Esophagus squamous epithelium (tissue), 5 donors: Measurements from ENCODE around the gene EDEM2. TPM values are rescaled to one million over a fixed set of nuclear protein-coding genes. Genes with fewer than 3 reads are reported as not detected.

Source experiments
- DNase-seq: peaks from one replicate; lab custom pipeline; 2025; lab: John Stamatoyannopoulos, UW
- H3K27ac ChIP-seq, 4 donors: fragments of 200-600 bp; sonication (generic); one replicate each; pipeline ENCODE4 v1.5.1; 2016 to 2019; ENCODE audit warnings: mild to moderate bottlenecking in 1 of 4
- H3K27me3 ChIP-seq, 4 donors: fragments of 200-600 bp; sonication (generic); 1 replicate in 3 of 4; 2 replicates in 1 of 4; pipeline versions ENCODE4 v1.5.1 to v1.6.0; 2017 to 2021; ENCODE audit warnings: antibody characterized with exemption in 1 of 4
- H3K36me3 ChIP-seq, 3 donors: fragments of 200-600 bp; sonication (generic); one replicate each; pipeline ENCODE4 v1.5.1; 2016 to 2019
- H3K4me1 ChIP-seq, 3 donors: fragments of 200-600 bp; sonication (generic); one replicate each; pipeline ENCODE4 v1.5.1; 2017 to 2019
- H3K4me3 ChIP-seq, 4 donors: fragments of 200-600 bp; sonication (generic); 1 replicate in 3 of 4; 2 replicates in 1 of 4; pipeline ENCODE4 v1.5.1; 2016 to 2019; ENCODE audit warnings: mild to moderate bottlenecking in 2 of 4, moderate library complexity in 1 of 4
- H3K9me3 ChIP-seq, 3 donors: fragments of 200-600 bp; sonication (generic); one replicate each; pipeline ENCODE4 v1.5.1; 2016 to 2019
- POLR2A ChIP-seq, 4 donors: fragments of 450-650 bp; IDR thresholded peaks; one replicate each; pipeline ENCODE4 v1.6.1; 2017; ENCODE audit warnings: antibody characterized with exemption in 4 of 4, mild to moderate bottlenecking in 4 of 4, moderate library complexity in 3 of 4
- WGBS, 2 donors: methylation state at CpG; one replicate each; pipeline ENCODE4 v1.1.5; 2018; 5-methylcytosine and 5-hydroxymethylcytosine counted together
- intact Hi-C: fragments of 100-400 bp; cut with DNase I; formaldehyde crosslinking; loops from one replicate; pipeline ENCODE4 v1.15.0; 2022
- total RNA-seq, 4 donors: library from RNA; depleted of rRNA; stranded (reverse); fragments of >200 nt; gene quantifications; one replicate each; pipeline ENCODE4 v1.1.0, GENCODE V29; 2016
- TF ChIP-seq, protein P1 (sequence below), 6 experiments: fragments of 450-650 bp in 4 of 6; fragments of 200-600 bp in 2 of 6; sonication (generic) in 2 of 6; IDR thresholded peaks; one replicate each; pipeline ENCODE4 v1.5.1; 2016 to 2019; ENCODE audit warnings: antibody characterized with exemption in 6 of 6, mild to moderate bottlenecking in 4 of 6, moderate library complexity in 4 of 6
- donor health status: DM: yes; HTN: yes; CAD: no.

EDEM2 gene
- total RNA-seq, 4 donors from 2014 or later, result 12.5 to 17.5 (median 14.6) TPM

- no peaks in the 10 kb centered on the region for H3K27me3 ChIP-seq
- intact Hi-C loops, result no loop called here
- peaks cover 0 to 3% (median 0%) of the 10 kb centered on the region in 3 donors for H3K4me1 ChIP-seq
- H3K36me3 ChIP-seq, result peaks cover 0 to 12% (median 0%) of the 10 kb centered on the region in 3 donors
- no peak overlapping the region for H3K27ac ChIP-seq
- DNase-seq, result no peak
- no peak overlapping the region for H3K4me3 ChIP-seq
- TF ChIP-seq, protein P1, sequence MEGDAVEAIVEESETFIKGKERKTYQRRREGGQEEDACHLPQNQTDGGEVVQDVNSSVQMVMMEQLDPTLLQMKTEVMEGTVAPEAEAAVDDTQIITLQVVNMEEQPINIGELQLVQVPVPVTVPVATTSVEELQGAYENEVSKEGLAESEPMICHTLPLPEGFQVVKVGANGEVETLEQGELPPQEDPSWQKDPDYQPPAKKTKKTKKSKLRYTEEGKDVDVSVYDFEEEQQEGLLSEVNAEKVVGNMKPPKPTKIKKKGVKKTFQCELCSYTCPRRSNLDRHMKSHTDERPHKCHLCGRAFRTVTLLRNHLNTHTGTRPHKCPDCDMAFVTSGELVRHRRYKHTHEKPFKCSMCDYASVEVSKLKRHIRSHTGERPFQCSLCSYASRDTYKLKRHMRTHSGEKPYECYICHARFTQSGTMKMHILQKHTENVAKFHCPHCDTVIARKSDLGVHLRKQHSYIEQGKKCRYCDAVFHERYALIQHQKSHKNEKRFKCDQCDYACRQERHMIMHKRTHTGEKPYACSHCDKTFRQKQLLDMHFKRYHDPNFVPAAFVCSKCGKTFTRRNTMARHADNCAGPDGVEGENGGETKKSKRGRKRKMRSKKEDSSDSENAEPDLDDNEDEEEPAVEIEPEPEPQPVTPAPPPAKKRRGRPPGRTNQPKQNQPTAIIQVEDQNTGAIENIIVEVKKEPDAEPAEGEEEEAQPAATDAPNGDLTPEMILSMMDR (IDR thresholded peaks at IDR 0.05), result no peak
- TF ChIP-seq POLR2A (IDR thresholded peaks at IDR 0.05), result no peak
- 82% methylated on average over 10 to 11 of the region's 11 CpGs for WGBS, 2 donors
- H3K9me3 ChIP-seq, result no peaks in the 10 kb centered on the region
Measured at GRCh38 chr20:35179292-35180212, 32.4 kb upstream of the EDEM2 start.

GRCh38 chr20:35176132-35176531, 29.0 kb upstream of the EDEM2 start:
- intact Hi-C loops, result no loop called here
- DNase-seq, result no peak
- peaks cover 0 to 12% (median 0%) of the 10 kb centered on the region in 3 donors for H3K36me3 ChIP-seq
- peaks cover 0 to 35% (median 15%) of the 10 kb centered on the region in 3 donors for H3K4me1 ChIP-seq
- no peaks in the 10 kb centered on the region for H3K27me3 ChIP-seq
- TF ChIP-seq, protein P1 (IDR thresholded peaks at IDR 0.05), result no peak
- no peak for TF ChIP-seq POLR2A (IDR thresholded peaks at IDR 0.05)
- no peak overlapping the region for H3K4me3 ChIP-seq
- H3K9me3 ChIP-seq, result no peaks in the 10 kb centered on the region
- WGBS, 2 donors, result 93 to 94% methylated on average over 3 to 14 of the region's 14 CpGs
- no peak overlapping the region for H3K27ac ChIP-seq

GRCh38 chr20:35174458-35175216, 27.5 kb upstream of the EDEM2 start:
- 81 to 89% methylated on average over 7 to 27 of the region's 49 CpGs for WGBS, 2 donors
- no peak for DNase-seq
- H3K36me3 ChIP-seq, result peaks cover 0 to 12% (median 0%) of the 10 kb centered on the region in 3 donors
- no peaks in the 10 kb centered on the region for H3K9me3 ChIP-seq
- H3K27me3 ChIP-seq, result no peaks in the 10 kb centered on the region
- TF ChIP-seq POLR2A (IDR thresholded peaks at IDR 0.05), result no peak
- TF ChIP-seq, protein P1 (IDR thresholded peaks at IDR 0.05), result no peak
- H3K27ac ChIP-seq, result no peak overlapping the region
- intact Hi-C loops, result no loop called here
- H3K4me3 ChIP-seq, result no peak overlapping the region
- peaks cover 0 to 38% (median 15%) of the 10 kb centered on the region in 3 donors for H3K4me1 ChIP-seq

GRCh38 chr20:35173576-35174192, 26.5 kb upstream of the EDEM2 start:
- WGBS, 2 donors, result 72 to 85% methylated on average over 5 to 7 of the region's 12 CpGs
- TF ChIP-seq, protein P1 (IDR thresholded peaks at IDR 0.05), result no peak
- no peak for TF ChIP-seq POLR2A (IDR thresholded peaks at IDR 0.05)
- Histone ChIP-seq H3K4me1 (peaks cover 0 to 38% (median 15%) of the 10 kb centered on the region in 3 donors), H3K9me3 (no peaks in the 10 kb centered on the region), H3K27ac (peak overlapping the region in 1 of 4 donors; percentile 47), H3K27me3 (no peaks in the 10 kb centered on the region), H3K4me3 (peak overlapping the region in 1 of 4 donors; percentile 30), H3K36me3 (peaks cover 0 to 12% (median 0%) of the 10 kb centered on the region in 3 donors)
- DNase-seq, result no peak
- intact Hi-C loops, result no loop called here
